Measurements from ENCODE around the gene RASAL3. TPM values are rescaled to one million over a fixed set of nuclear protein-coding genes. Genes with fewer than 3 reads are reported as not detected.

RASAL3 gene
- total RNA-seq, 2 experiments from 2014 or later: 104 to 107 TPM

DNA sequence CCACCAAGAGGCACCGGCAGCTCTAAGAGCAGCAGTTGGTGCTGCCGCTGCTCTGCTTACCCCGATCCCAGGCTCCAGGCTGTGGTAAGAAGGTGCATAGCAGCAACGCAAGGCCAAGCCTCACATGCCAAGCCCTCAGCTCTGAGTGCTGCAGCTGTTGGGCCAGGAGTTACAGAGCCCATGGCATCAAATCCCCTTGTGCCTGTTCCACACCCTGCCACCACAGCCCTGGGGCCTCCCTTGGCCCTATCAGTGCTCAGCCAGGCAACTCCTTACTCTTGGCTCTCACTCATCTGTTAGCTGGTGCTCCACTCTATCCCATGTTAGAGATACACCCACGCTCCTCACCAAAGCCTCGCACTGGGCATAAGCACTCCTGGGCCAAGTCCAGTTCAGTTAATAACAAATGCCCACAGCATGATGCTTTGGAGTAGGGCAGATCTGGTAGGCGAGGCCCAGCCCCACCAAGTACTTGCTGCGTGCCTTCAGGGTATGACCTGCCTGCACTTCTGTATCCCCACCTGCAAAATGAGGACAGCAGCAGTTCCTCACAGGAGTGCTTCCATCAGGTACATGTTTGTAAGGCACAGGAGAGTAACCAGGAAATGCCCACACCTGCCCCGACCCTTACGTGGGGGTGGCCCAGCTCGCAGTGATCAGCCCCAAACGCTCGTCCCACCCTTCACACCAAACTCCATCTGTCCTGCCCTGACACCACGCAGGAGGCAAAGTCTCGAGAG, 61.8 kb downstream of the RASAL3 start:
- Mint-ChIP-seq H3K36me3 (ENCODE audit: low read depth) (peaks cover 31% of the 10 kb centered on the region), H3K27me3 (ENCODE audit: low read depth) (no peaks in the 10 kb centered on the region), H3K27ac (no peak overlapping the region), H3K4me1 (ENCODE audit: low read depth) (peaks cover 8% of the 10 kb centered on the region), H3K4me3 (no peak overlapping the region), H3K9me3 (ENCODE audit: insufficient read depth) (no peaks in the 10 kb centered on the region)
- no peak for DNase-seq
- no peak for ATAC-seq
- POLR2A ChIA-PET: no interaction called here
- CTCF ChIA-PET: interaction anchor here (1.1 kb wide), 1 partner anchor 225 kb away, joined by 3 read pairs; no protein-coding TSS in a partner anchor

Small RNA genes within 50 kb of the gene (microRNA-seq; reads per million reads assigned to microRNA genes)
- gene MIR1470: not detected

Other genes with a start within 250 kb of the RASAL3 start
- under 1 TPM; 0.21 to 0.29 TPM for gene EPHX3, start 232.1 kb downstream of the RASAL3 start, total RNA-seq
- 100 to 1,000 TPM; 102 to 108 TPM for gene BRD4, start 132.0 kb downstream of the RASAL3 start, total RNA-seq
- 10 to 100 TPM; 47.4 to 48.0 TPM for gene AKAP8, start 84.8 kb downstream of the RASAL3 start, total RNA-seq
- gene AKAP8L, start 45.6 kb downstream of the RASAL3 start, total RNA-seq: 10 to 100 TPM; 83.8 to 86.7 TPM
- 10 to 100 TPM; 31.6 to 32.7 TPM for gene WIZ, start 14.6 kb downstream of the RASAL3 start, total RNA-seq
- not detected for gene PGLYRP2, start 15.0 kb upstream of the RASAL3 start, total RNA-seq
- 1 to 10 TPM; 5.8 to 6.2 TPM for gene CYP4F22, start 44.0 kb upstream of the RASAL3 start, total RNA-seq
- gene CYP4F8, start 150.7 kb upstream of the RASAL3 start, total RNA-seq: not detected
- not detected for gene CYP4F3, start 176.4 kb upstream of the RASAL3 start, total RNA-seq
- gene CYP4F12, start 208.5 kb upstream of the RASAL3 start, total RNA-seq: not detected